Stimulated activated CD8-positive, alpha-beta memory T cell treated with anti-CD3 and anti-CD28 coated beads, Interleukin-4, amount 100 ng/mL, for 48 hours (primary cell): Measurements from ENCODE around the gene CTBS.
A peak's percentile ranks its signal among the peaks of the same experiment; 100 is the strongest.
"Not testable (repeated sequence)": the region's sequence is repeated elsewhere in the genome, so short reads cannot be mapped to it uniquely, and the experiment has no call there.

ENCODE experiments used
- DNase-seq: peaks from one replicate; pipeline ENCODE4 v3.0.0-alpha.2; 2020

CTBS gene

GRCh38 chr1:84584126-84584525, 9.9 kb upstream of the CTBS start:
- DNase-seq = no peak

- DNase-seq = no peak
These were observed 9.4 kb upstream of the CTBS start for GRCh38 chr1:84583648-84584047.

GRCh38 chr1:84582802-84583587, 8.8 kb upstream of the CTBS start:
- DNase-seq = no peak

GRCh38 chr1:84581648-84582047, 7.4 kb upstream of the CTBS start:
- DNase-seq = no peak

GRCh38 chr1:84574936-84575335, 696 bp upstream of the CTBS start:
- no peak for DNase-seq

- no peak for DNase-seq
These were observed 716 bp downstream of the CTBS start for GRCh38 chr1:84573481-84573966.

- DNase-seq = no peak
These were observed 3.1 kb downstream of the CTBS start for GRCh38 chr1:84571150-84571535.

- no peak for DNase-seq
These were observed 3.6 kb downstream of the CTBS start for GRCh38 chr1:84570436-84571149.

- no peak for DNase-seq
These were observed 5.0 kb downstream of the CTBS start for GRCh38 chr1:84569216-84569615.

- no peak for DNase-seq
These were observed 23.4 kb downstream of the CTBS start for GRCh38 chr1:84550826-84551225.

- no peak for DNase-seq
These were observed 32.6 kb downstream of the CTBS start for GRCh38 chr1:84541679-84542078.

GRCh38 chr1:84540759-84541158, 33.5 kb downstream of the CTBS start:
- no peak for DNase-seq

- DNase-seq = no peak
These were observed 34.3 kb downstream of the CTBS start for GRCh38 chr1:84539972-84540371.

GRCh38 chr1:84538599-84538998, 35.6 kb downstream of the CTBS start:
- no peak for DNase-seq

- no peak for DNase-seq
These were observed 48.5 kb downstream of the CTBS start for GRCh38 chr1:84525779-84526178.

GRCh38 chr1:84524590-84524989, 49.6 kb downstream of the CTBS start:
- DNase-seq = no peak

GRCh38 chr1:84510668-84511067, 63.6 kb downstream of the CTBS start:
- no peak for DNase-seq

GRCh38 chr1:84510165-84510564, 64.1 kb downstream of the CTBS start:
- no peak for DNase-seq

- DNase-seq = no peak
These were observed 65.2 kb downstream of the CTBS start for GRCh38 chr1:84509029-84509428.

GRCh38 chr1:84508510-84508909, 65.7 kb downstream of the CTBS start:
- no peak for DNase-seq

- not testable (repeated sequence) for DNase-seq
These were observed 66.4 kb downstream of the CTBS start for GRCh38 chr1:84507887-84508286.

GRCh38 chr1:84506729-84507453, 67.3 kb downstream of the CTBS start:
- DNase-seq = no peak

- DNase-seq = peak; percentile 99
These were observed 68.1 kb downstream of the CTBS start, which contains the start of the genes GNG5 and SPATA1 for GRCh38 chr1:84506002-84506728. Gene GNG5 (minus strand): TSS chr1:84506581. CDS start chr1:84506091, 490 bp downstream. Gene SPATA1 (plus strand): TSS chr1:84506386. CDS start chr1:84516360, 9,974 bp downstream.
